ENCODE measurements around the gene COG7.

- TF ChIP-seq CTCF (IDR thresholded peaks at IDR 0.05): peak in 2 of 4 experiments; percentile 7 to 33
- peak; percentile 99 for TF ChIP-seq POLR2AphosphoS5 (IDR thresholded peaks at IDR 0.05)
- TF ChIP-seq POLR2A (IDR thresholded peaks at IDR 0.05): no peak
- TF ChIP-seq EP300 (IDR thresholded peaks at IDR 0.05): peak; percentile 62
Observed at GRCh38 chr16:23423496-23424049, 29.4 kb downstream of the COG7 start.
